Breast epithelium (tissue), 4 donors: Measurements from ENCODE around the gene MYH10. TPM values are rescaled to one million over a fixed set of nuclear protein-coding genes. Genes with fewer than 3 reads are reported as not detected.

ENCODE experiments used
- DNase-seq, 2 donors: peaks; one replicate each; pipeline ENCODE4 v3.0.0-alpha.2; 2019; ENCODE audit warnings: low spot score in 2 of 2
- H3K27ac ChIP-seq, 2 donors: fragments of 200-600 bp; sonication (generic) in 1 of 2; one replicate each; pipeline ENCODE4 v1.5.1; 2016 to 2019; ENCODE audit warnings: mild to moderate bottlenecking in 1 of 2
- H3K27me3 ChIP-seq, 2 donors: fragments of 200-600 bp; sonication (generic) in 1 of 2; one replicate each; pipeline versions ENCODE4 v1.5.1 to v1.6.0; 2017 to 2019; ENCODE audit warnings: control low read depth in 1 of 2, mild to moderate bottlenecking in 1 of 2
- H3K36me3 ChIP-seq: fragments of 200-600 bp; one replicate; pipeline ENCODE4 v1.5.1; 2019
- H3K4me1 ChIP-seq, 2 donors: fragments of 200-600 bp; sonication (generic); one replicate each; pipeline ENCODE4 v1.5.1; 2016 to 2019; ENCODE audit warnings: control low read depth in 1 of 2
- H3K4me3 ChIP-seq, 3 donors: fragments of 200-600 bp; sonication (generic); 1 replicate in 2 of 3; 2 replicates in 1 of 3; pipeline ENCODE4 v1.5.1; 2016 to 2019; ENCODE audit warnings: mild to moderate bottlenecking in 3 of 3, moderate library complexity in 2 of 3
- H3K9me3 ChIP-seq, 2 donors: fragments of 200-600 bp; sonication (generic) in 1 of 2; one replicate each; pipeline ENCODE4 v1.5.1; 2016 to 2019; ENCODE audit warnings: control low read depth in 1 of 2
- CTCF ChIP-seq, 3 donors: fragments of 450-650 bp; IDR thresholded peaks; one replicate each; pipeline ENCODE4 v1.5.1; 2016 to 2017; ENCODE audit warnings: antibody characterized with exemption in 3 of 3, mild to moderate bottlenecking in 3 of 3, moderate library complexity in 3 of 3
- POLR2A ChIP-seq: fragments of 450-650 bp; IDR thresholded peaks from one replicate; pipeline ENCODE4 v1.6.1; 2016; ENCODE audit warnings: antibody characterized with exemption, mild to moderate bottlenecking, moderate library complexity
- POLR2AphosphoS5 ChIP-seq, 3 donors: sonication (generic); formaldehyde crosslinking; IDR thresholded peaks; one replicate each; pipeline ENCODE4 v1.6.1; 2017; ENCODE audit warnings: antibody characterized with exemption in 3 of 3
- intact Hi-C: fragments of 100-400 bp; cut with DNase I; formaldehyde crosslinking; loops from one replicate; pipeline ENCODE4 v1.15.1; 2023; ENCODE audit warnings: low total_unique reads
- total RNA-seq, 3 donors: library from RNA; depleted of rRNA; stranded (reverse); fragments of >200 nt; gene quantifications; one replicate each; pipeline ENCODE4 v1.1.0, GENCODE V29; 2016

MYH10 gene
- total RNA-seq, 3 donors from 2014 or later: 46.2 to 54.7 (median 46.7) TPM

GRCh38 chr17:8430966-8431365, 199.6 kb downstream of the MYH10 start:
- TF ChIP-seq CTCF (IDR thresholded peaks at IDR 0.05): no peak
- TF ChIP-seq POLR2A: no peak
- peak in 1 of 3 donors; percentile 54 for TF ChIP-seq POLR2AphosphoS5 (IDR thresholded peaks at IDR 0.05)
- peak; percentile 55 to 87 for DNase-seq
- H3K4me3 ChIP-seq: no peak overlapping the region
- H3K9me3 ChIP-seq: no peaks in the 10 kb centered on the region
- H3K27ac ChIP-seq: peak overlapping the region; percentile 81 to 92
- no peaks in the 10 kb centered on the region for H3K4me1 ChIP-seq
- no peaks in the 10 kb centered on the region for H3K27me3 ChIP-seq
- H3K36me3 ChIP-seq: no peaks in the 10 kb centered on the region
- intact Hi-C loops: no loop called here

GRCh38 chr17:8426802-8427201, 203.7 kb downstream of the MYH10 start:
- H3K27me3 ChIP-seq: no peaks in the 10 kb centered on the region
- no peak overlapping the region for H3K4me3 ChIP-seq
- H3K4me1 ChIP-seq: no peaks in the 10 kb centered on the region
- no peaks in the 10 kb centered on the region for H3K9me3 ChIP-seq
- intact Hi-C loops: loop anchor here (5.0 kb wide), 1 partner anchor 520 kb away; no protein-coding TSS in a partner anchor
- H3K36me3 ChIP-seq: no peaks in the 10 kb centered on the region
- DNase-seq: no peak
- peak overlapping the region; percentile 8 to 38 for H3K27ac ChIP-seq
- TF ChIP-seq POLR2A (no peak), CTCF (IDR thresholded peaks at IDR 0.05) (no peak), POLR2AphosphoS5 (IDR thresholded peaks at IDR 0.05) (no peak)

GRCh38 chr17:8426094-8426720, 204.3 kb downstream of the MYH10 start:
- intact Hi-C loops: loop anchor here (5.0 kb wide), 1 partner anchor 519 kb away; no protein-coding TSS in a partner anchor
- no peak for DNase-seq
- TF ChIP-seq CTCF (IDR thresholded peaks at IDR 0.05) (no peak), POLR2A (no peak), POLR2AphosphoS5 (IDR thresholded peaks at IDR 0.05) (no peak)
- H3K9me3 ChIP-seq: no peaks in the 10 kb centered on the region
- no peak overlapping the region for H3K4me3 ChIP-seq
- peak overlapping the region; percentile 8 to 38 for H3K27ac ChIP-seq
- no peaks in the 10 kb centered on the region for H3K27me3 ChIP-seq
- no peaks in the 10 kb centered on the region for H3K36me3 ChIP-seq
- no peaks in the 10 kb centered on the region for H3K4me1 ChIP-seq

Other genes with a start within 250 kb of the MYH10 start
- 1,000 to 10,000 TPM; 3,666 to 5,219 (median 4,419) TPM for gene RPL26, start 247.5 kb downstream of the MYH10 start, total RNA-seq
- not detected for gene RNF222, start 232.9 kb downstream of the MYH10 start, total RNA-seq
- gene NDEL1, start 194.8 kb downstream of the MYH10 start, total RNA-seq: 10 to 100 TPM; 51.1 to 80.6 (median 61.4) TPM
- gene CCDC42, start 114.1 kb upstream of the MYH10 start, total RNA-seq: not detected
- not detected for gene SPDYE4, start 127.8 kb upstream of the MYH10 start, total RNA-seq
- gene MFSD6L, start 168.6 kb upstream of the MYH10 start, total RNA-seq: under 1 TPM; 0.48 to 0.98 (median 0.59) TPM
- 1 to 10 TPM in 2 of 3 donors, under 1 TPM in 1; under 0.01 to 2.9 (median 2.5) TPM for gene PIK3R6, start 236.9 kb upstream of the MYH10 start, total RNA-seq